ENCODE results near the gene YPEL3.

DNA sequence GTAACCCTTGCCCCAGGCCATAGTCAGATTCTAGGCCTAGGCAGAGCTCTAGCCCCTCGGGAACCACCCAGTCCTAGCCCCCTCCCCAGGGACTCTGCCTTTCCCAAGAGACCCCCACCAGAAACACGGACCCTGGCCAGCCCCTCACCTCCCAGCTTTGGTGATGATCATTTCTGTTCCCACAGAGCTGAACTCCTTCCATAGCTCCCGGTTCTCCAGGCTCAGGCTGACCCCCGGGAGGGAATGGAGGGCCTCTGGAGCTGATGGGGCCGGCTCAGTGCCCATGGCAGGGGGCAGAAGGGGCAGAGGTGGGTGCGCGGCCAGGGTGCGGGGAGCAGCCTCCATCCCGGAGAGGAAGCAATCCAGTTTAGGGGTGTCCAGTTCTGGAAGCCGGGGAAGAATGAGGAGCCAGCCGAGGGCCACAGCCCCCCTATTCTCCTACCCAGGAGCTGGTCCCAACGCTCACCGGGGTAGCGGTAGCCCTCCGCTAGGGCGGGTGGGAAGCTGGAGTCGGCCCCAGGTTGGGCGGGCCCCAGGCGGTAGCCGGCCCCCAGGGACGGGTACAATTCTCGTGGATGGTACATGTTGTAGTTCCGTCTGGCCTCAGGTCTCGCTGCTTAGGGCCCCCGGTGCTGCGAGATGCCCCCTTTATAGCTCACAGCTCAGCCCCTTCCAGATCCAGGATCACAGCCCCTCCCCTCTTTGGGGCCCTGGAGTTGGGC, 5.2 kb downstream of the YPEL3 start:
- TF ChIP-seq, protein P1, sequence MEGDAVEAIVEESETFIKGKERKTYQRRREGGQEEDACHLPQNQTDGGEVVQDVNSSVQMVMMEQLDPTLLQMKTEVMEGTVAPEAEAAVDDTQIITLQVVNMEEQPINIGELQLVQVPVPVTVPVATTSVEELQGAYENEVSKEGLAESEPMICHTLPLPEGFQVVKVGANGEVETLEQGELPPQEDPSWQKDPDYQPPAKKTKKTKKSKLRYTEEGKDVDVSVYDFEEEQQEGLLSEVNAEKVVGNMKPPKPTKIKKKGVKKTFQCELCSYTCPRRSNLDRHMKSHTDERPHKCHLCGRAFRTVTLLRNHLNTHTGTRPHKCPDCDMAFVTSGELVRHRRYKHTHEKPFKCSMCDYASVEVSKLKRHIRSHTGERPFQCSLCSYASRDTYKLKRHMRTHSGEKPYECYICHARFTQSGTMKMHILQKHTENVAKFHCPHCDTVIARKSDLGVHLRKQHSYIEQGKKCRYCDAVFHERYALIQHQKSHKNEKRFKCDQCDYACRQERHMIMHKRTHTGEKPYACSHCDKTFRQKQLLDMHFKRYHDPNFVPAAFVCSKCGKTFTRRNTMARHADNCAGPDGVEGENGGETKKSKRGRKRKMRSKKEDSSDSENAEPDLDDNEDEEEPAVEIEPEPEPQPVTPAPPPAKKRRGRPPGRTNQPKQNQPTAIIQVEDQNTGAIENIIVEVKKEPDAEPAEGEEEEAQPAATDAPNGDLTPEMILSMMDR (IDR thresholded peaks at IDR 0.05) = no peak
- no peak for TF ChIP-seq POLR2A (IDR thresholded peaks at IDR 0.05)

Data from adrenal gland (tissue), 5 donors.